K562 (cell line): ENCODE data around the gene ABHD14A. TPM values are rescaled to one million over a fixed set of nuclear protein-coding genes. Genes with fewer than 3 reads are reported as not detected.

Source experiments
- ARID2 ChIP-seq: fragments of 450-650 bp; IDR thresholded peaks from 2 replicates; pipeline ENCODE4 v1.6.1; 2017; ENCODE audit warnings: antibody characterized with exemption, mild to moderate bottlenecking
- CBX2 ChIP-seq: fragments of 200-600 bp; sonication (generic); IDR thresholded peaks from one replicate; pipeline ENCODE4 v1.6.1; 2012; ENCODE audit warnings: mild to moderate bottlenecking, low read length, inconsistent platforms; ENCODE audit not compliant: insufficient read depth, poor library complexity, severe bottlenecking
- DMBX1 ChIP-seq: fragments of 250-450 bp; sonication (Bioruptor Pico); IDR thresholded peaks from 2 replicates; pipeline ENCODE4 v1.8.0; 2022; ENCODE audit warnings: inconsistent platforms, mild to moderate bottlenecking, moderate library complexity, borderline replicate concordance
- ELF2 ChIP-seq: fragments of 250-450 bp; sonication (Bioruptor Pico); IDR thresholded peaks from 2 replicates; pipeline ENCODE4 v1.5.0; 2021; ENCODE audit warnings: mild to moderate bottlenecking
- HCFC1 ChIP-seq: IDR thresholded peaks from 2 replicates; pipeline ENCODE4 v1.6.1; 2012; ENCODE audit warnings: low read depth, low read length, improper control_type of control experiment
- KDM5B ChIP-seq: fragments of 200-600 bp; sonication (generic); IDR thresholded peaks from 2 replicates; pipeline ENCODE4 v1.6.1; 2012; ENCODE audit warnings: low read depth, mild to moderate bottlenecking, moderate library complexity, low read length, control low read depth, inconsistent platforms; ENCODE audit not compliant: insufficient replicate concordance
- LCOR ChIP-seq: sonication (generic); formaldehyde crosslinking; IDR thresholded peaks from 2 replicates; pipeline ENCODE4 v1.8.0; 2022; ENCODE audit warnings: mild to moderate bottlenecking, missing genetic modification reagents
- POLR2A ChIP-seq: fragments of 450-650 bp; conservative IDR thresholded peaks from 2 replicates; pipeline ENCODE4 v1.6.1; 2016
- POLR3G ChIP-seq: IDR thresholded peaks from 2 replicates; pipeline ENCODE4 v1.6.1; 2011; ENCODE audit not compliant: insufficient read length, insufficient replicate concordance; ENCODE audit errors: extremely low read depth
- RBM25 ChIP-seq: fragments of 200-400 bp; formaldehyde crosslinking; IDR thresholded peaks from 2 replicates; pipeline ENCODE4 v1.6.1; 2018; ENCODE audit warnings: low read length, low read depth, moderate library complexity; ENCODE audit not compliant: severe bottlenecking
- ZNF12 ChIP-seq: sonication (generic); formaldehyde crosslinking; IDR thresholded peaks from 2 replicates; pipeline ENCODE4 v1.4.0; 2020; ENCODE audit warnings: mild to moderate bottlenecking, missing genetic modification reagents
- ZNF143 ChIP-seq: sonication (generic); formaldehyde crosslinking; IDR thresholded peaks from 2 replicates; pipeline ENCODE4 v1.9.0; 2022; ENCODE audit warnings: mild to moderate bottlenecking, missing genetic modification reagents
- ZNF75A ChIP-seq: fragments of 450-650 bp; formaldehyde crosslinking; IDR thresholded peaks from 2 replicates; pipeline ENCODE4 v1.4.0; 2020; ENCODE audit warnings: mild to moderate bottlenecking
- polyA plus RNA-seq, 8 experiments: library from polyadenylated mRNA; depleted of rRNA in 4 of 8; stranded (reverse) in 5 of 8; unstranded in 3 of 8; fragments of >200 nt; fragmentation: Nextera tagmentation in 2 of 8; fragmentation: Illumina TruSeq in 1 of 8; extraction: Ambion mirVana in 2 of 8; extraction: Trizol in 1 of 8; gene quantifications; 2 replicates each; pipeline versions ENCODE4 v1.2.1 to v1.2.3, GENCODE V29; 2011 to 2014; ENCODE audit warnings: inconsistent platforms in 1 of 8, missing spikeins in 1 of 8
- total RNA-seq, 7 experiments: library from RNA; depleted of rRNA in 6 of 7; stranded (reverse); fragments of >200 nt in 6 of 7; fragmentation: Illumina TruSeq in 2 of 7; extraction: Trizol in 2 of 7; gene quantifications; 2 replicates each; pipeline versions ENCODE4 v1.2.1 to v1.2.3, GENCODE V29; 2011 to 2021; ENCODE audit warnings: low replicate concordance in 1 of 7
- TF ChIP-seq, protein P1 (sequence below), 2 experiments: fragments of 450-650 bp; conservative IDR thresholded peaks; 2 replicates each; pipeline ENCODE4 v1.6.1; 2017; ENCODE audit warnings: mild to moderate bottlenecking in 2 of 2, moderate library complexity in 2 of 2
- TF ChIP-seq, protein P2 (sequence below), 3 experiments: IDR thresholded peaks in 2 of 3; conservative IDR thresholded peaks in 1 of 3; 2 replicates each; pipeline ENCODE4 v1.5.1; 2011 to 2012; ENCODE audit warnings: low read length in 3 of 3, mild to moderate bottlenecking in 3 of 3, control low read depth in 2 of 3, improper control_type of control experiment in 1 of 3, inconsistent platforms in 1 of 3, low read depth in 1 of 3, mixed read lengths in 1 of 3, moderate library complexity in 1 of 3; ENCODE audit not compliant: insufficient read depth in 2 of 3
- TF ChIP-seq, protein P3 (sequence below), 2 experiments: IDR thresholded peaks; 2 replicates each; pipeline ENCODE4 v1.6.1; 2011; ENCODE audit warnings: borderline replicate concordance in 1 of 2, control low read depth in 1 of 2, low read depth in 1 of 2, low read length in 1 of 2, mild to moderate bottlenecking in 1 of 2, mixed read lengths in 1 of 2, moderate library complexity in 1 of 2; ENCODE audit not compliant: insufficient read depth in 1 of 2, insufficient read length in 1 of 2, poor library complexity in 1 of 2, severe bottlenecking in 1 of 2; ENCODE audit errors: extremely low read depth in 1 of 2
- TF ChIP-seq, protein P4 (sequence below): fragments of 250-450 bp; sonication (Bioruptor Pico); IDR thresholded peaks from 2 replicates; pipeline ENCODE4 v1.4.0; 2020; ENCODE audit warnings: mild to moderate bottlenecking, moderate library complexity
- TF ChIP-seq, protein P5 (sequence below), 2 experiments: fragments of 200-800 bp in 1 of 2; sonication (Bioruptor generic) in 1 of 2; sonication (generic) in 1 of 2; formaldehyde crosslinking in 1 of 2; IDR thresholded peaks in 1 of 2; conservative IDR thresholded peaks in 1 of 2; 2 replicates each; pipeline versions ENCODE4 v1.5.0 to v1.6.1; 2016 to 2020; ENCODE audit warnings: missing compliant biosample characterization in 1 of 2, missing genetic modification characterization in 1 of 2, missing genetic modification reagents in 1 of 2

The ABHD14A gene
- total and polyA plus RNA-seq, 9 of the 15 experiments (the other 6 are each of a cell fraction or from before 2014, with no cell fraction given): 0.90 to 10.5 (median 8.3) TPM

DNA sequence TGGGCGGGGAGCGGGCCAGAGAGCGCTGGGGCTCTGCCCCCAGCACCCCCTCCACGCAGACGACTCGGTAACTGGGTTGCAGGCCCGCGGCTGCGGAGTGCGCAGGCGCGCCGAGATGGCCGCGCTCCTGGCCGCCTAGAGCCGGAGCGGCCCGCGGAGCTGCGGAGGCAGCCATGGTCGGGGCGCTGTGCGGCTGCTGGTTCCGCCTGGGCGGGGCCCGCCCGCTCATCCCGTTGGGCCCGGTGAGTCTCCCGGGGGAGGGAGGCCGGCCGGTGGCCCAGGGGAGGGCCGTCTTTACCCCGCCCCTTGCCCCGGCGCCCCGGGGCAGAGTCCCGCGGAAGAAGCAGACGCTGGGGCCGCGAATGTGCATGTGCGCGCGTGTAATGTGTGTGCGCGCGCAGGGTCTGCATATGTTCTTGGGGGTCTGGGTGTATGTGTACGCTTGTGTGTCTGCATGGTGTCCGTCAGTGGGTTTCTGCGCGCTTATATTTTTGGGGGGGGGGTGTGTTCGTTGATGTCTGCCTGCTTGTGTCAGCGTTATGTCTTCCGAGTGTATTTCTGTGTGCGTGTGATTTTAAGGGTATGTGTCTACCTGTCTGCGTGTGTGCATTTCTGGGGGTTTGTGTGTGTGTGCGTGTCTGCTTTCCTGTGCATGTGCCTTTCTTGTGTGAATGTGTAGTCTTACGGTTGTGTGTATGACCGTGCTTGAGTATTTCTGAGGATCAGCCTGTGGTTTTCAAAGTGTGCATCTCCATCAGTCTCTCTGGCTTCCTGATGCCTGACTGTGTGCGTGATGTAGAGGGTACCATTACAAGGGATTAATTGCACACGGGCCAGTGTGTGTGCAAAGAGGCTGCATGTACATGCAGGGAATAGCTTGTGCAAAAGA is at the start of gene ABHD14A (continued):
- TF ChIP-seq, protein P1, sequence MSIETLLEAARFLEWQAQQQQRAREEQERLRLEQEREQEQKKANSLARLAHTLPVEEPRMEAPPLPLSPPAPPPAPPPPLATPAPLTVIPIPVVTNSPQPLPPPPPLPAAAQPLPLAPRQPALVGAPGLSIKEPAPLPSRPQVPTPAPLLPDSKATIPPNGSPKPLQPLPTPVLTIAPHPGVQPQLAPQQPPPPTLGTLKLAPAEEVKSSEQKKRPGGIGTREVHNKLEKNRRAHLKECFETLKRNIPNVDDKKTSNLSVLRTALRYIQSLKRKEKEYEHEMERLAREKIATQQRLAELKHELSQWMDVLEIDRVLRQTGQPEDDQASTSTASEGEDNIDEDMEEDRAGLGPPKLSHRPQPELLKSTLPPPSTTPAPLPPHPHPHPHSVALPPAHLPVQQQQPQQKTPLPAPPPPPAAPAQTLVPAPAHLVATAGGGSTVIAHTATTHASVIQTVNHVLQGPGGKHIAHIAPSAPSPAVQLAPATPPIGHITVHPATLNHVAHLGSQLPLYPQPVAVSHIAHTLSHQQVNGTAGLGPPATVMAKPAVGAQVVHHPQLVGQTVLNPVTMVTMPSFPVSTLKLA (conservative IDR thresholded peaks at IDR 0.05): peak in 1 of 2 experiments; percentile 34; a peak in 1 of 4 replicates
- TF ChIP-seq, protein P2, sequence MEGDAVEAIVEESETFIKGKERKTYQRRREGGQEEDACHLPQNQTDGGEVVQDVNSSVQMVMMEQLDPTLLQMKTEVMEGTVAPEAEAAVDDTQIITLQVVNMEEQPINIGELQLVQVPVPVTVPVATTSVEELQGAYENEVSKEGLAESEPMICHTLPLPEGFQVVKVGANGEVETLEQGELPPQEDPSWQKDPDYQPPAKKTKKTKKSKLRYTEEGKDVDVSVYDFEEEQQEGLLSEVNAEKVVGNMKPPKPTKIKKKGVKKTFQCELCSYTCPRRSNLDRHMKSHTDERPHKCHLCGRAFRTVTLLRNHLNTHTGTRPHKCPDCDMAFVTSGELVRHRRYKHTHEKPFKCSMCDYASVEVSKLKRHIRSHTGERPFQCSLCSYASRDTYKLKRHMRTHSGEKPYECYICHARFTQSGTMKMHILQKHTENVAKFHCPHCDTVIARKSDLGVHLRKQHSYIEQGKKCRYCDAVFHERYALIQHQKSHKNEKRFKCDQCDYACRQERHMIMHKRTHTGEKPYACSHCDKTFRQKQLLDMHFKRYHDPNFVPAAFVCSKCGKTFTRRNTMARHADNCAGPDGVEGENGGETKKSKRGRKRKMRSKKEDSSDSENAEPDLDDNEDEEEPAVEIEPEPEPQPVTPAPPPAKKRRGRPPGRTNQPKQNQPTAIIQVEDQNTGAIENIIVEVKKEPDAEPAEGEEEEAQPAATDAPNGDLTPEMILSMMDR (IDR thresholded peaks at IDR 0.05 in 2 of 3, conservative IDR thresholded peaks at IDR 0.05 in 1 of 3; ENCODE audit: insufficient read depth in 2 of 3, low read depth in 1 of 3, low read length in 3 of 3): no peak
- TF ChIP-seq, protein P3, sequence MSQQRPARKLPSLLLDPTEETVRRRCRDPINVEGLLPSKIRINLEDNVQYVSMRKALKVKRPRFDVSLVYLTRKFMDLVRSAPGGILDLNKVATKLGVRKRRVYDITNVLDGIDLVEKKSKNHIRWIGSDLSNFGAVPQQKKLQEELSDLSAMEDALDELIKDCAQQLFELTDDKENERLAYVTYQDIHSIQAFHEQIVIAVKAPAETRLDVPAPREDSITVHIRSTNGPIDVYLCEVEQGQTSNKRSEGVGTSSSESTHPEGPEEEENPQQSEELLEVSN (IDR thresholded peaks at IDR 0.05; ENCODE audit: borderline replicate concordance in 1 of 2, extremely low read depth in 1 of 2, insufficient read depth in 1 of 2, insufficient read length in 1 of 2, low read depth in 1 of 2, low read length in 1 of 2, poor library complexity in 1 of 2, severe bottlenecking in 1 of 2): peak in 1 of 2 experiments; percentile 45
- TF ChIP-seq KDM5B: peak; percentile 49
- no peak for TF ChIP-seq ELF2
- TF ChIP-seq POLR3G: no peak
- peak; percentile 70 for TF ChIP-seq POLR2A
- TF ChIP-seq, protein P4, sequence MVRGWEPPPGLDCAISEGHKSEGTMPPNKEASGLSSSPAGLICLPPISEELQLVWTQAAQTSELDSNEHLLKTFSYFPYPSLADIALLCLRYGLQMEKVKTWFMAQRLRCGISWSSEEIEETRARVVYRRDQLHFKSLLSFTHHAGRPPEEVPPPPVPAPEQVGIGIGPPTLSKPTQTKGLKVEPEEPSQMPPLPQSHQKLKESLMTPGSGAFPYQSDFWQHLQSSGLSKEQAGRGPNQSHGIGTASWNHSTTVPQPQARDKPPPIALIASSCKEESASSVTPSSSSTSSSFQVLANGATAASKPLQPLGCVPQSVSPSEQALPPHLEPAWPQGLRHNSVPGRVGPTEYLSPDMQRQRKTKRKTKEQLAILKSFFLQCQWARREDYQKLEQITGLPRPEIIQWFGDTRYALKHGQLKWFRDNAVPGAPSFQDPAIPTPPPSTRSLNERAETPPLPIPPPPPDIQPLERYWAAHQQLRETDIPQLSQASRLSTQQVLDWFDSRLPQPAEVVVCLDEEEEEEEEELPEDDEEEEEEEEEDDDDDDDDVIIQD (CRISPR knock-in tag): no peak
- peak; percentile 10; the same call in 1 of the 2 replicates for TF ChIP-seq HCFC1
- TF ChIP-seq ZNF12: no peak
- peak; percentile 33; the same call in 1 of the 2 replicates for TF ChIP-seq ARID2
- TF ChIP-seq CBX2: no peak
- TF ChIP-seq RBM25: no peak
- TF ChIP-seq DMBX1: no peak
- TF ChIP-seq LCOR (CRISPR knock-in tag): no peak
- TF ChIP-seq ZNF143 (CRISPR knock-in tag): no peak
- TF ChIP-seq, protein P5, sequence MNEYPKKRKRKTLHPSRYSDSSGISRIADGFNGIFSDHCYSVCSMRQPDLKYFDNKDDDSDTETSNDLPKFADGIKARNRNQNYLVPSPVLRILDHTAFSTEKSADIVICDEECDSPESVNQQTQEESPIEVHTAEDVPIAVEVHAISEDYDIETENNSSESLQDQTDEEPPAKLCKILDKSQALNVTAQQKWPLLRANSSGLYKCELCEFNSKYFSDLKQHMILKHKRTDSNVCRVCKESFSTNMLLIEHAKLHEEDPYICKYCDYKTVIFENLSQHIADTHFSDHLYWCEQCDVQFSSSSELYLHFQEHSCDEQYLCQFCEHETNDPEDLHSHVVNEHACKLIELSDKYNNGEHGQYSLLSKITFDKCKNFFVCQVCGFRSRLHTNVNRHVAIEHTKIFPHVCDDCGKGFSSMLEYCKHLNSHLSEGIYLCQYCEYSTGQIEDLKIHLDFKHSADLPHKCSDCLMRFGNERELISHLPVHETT (CRISPR knock-in tag; conservative IDR thresholded peaks at IDR 0.05 in 1 of 2, IDR thresholded peaks at IDR 0.05 in 1 of 2): peak in 1 of 2 experiments; percentile 92; a peak in 2 of 4 replicates
- TF ChIP-seq ZNF75A (CRISPR knock-in tag): no peak
